Left lung (tissue), 10 donors: Measurements from ENCODE around the gene SLX4IP. TPM values are rescaled to one million over a fixed set of nuclear protein-coding genes. Genes with fewer than 3 reads are reported as not detected.

Experiments used
- ATAC-seq: fragments of 200-7000 bp; cut with Tn5 transposase; one replicate; pipeline ENCODE4 v1.9.1; 2020; ENCODE audit warnings: moderate library complexity
- DNase-seq, 4 donors: peaks; one replicate each; pipeline ENCODE4 v3.0.0-alpha.2; 2013 to 2020
- H3K27ac ChIP-seq, 2 donors: fragments of 200-600 bp; sonication (generic) in 1 of 2; one replicate each; pipeline versions ENCODE4 v1.5.0 to v1.8.0; 2020 to 2021
- H3K27me3 ChIP-seq, 2 donors: fragments of 200-600 bp; sonication (generic) in 1 of 2; one replicate each; pipeline versions ENCODE4 v1.5.0 to v1.8.0; 2020 to 2021
- H3K36me3 ChIP-seq, 2 donors: fragments of 200-600 bp; sonication (generic) in 1 of 2; one replicate each; pipeline versions ENCODE4 v1.5.0 to v1.8.0; 2020 to 2021
- H3K4me1 ChIP-seq, 2 donors: fragments of 200-600 bp; one replicate each; pipeline ENCODE4 v1.8.0; 2021
- H3K4me3 ChIP-seq, 2 donors: fragments of 200-600 bp; sonication (generic) in 1 of 2; one replicate each; pipeline versions ENCODE4 v1.5.0 to v1.8.0; 2020 to 2021; ENCODE audit warnings: mild to moderate bottlenecking in 1 of 2
- H3K9me3 ChIP-seq, 2 donors: fragments of 200-600 bp; sonication (generic) in 1 of 2; one replicate each; pipeline versions ENCODE4 v1.5.0 to v1.8.0; 2020 to 2021
- CTCF ChIP-seq, 2 donors: fragments of 200-600 bp; sonication (generic) in 1 of 2; IDR thresholded peaks; one replicate each; pipeline versions ENCODE4 v1.5.0 to v1.8.0; 2021; ENCODE audit warnings: antibody characterized with exemption in 2 of 2
- intact Hi-C, 2 donors: fragments of 100-400 bp; cut with DNase I; formaldehyde crosslinking; loops; one replicate each; pipeline versions ENCODE4 v1.11.2 to v1.14.2; 2022
- polyA plus RNA-seq, 6 donors: library from polyadenylated mRNA; unstranded; fragments of 120-200 nt; gene quantifications; one replicate each; pipeline ENCODE4 v1.2.1, GENCODE V29; 2013; ENCODE audit not compliant: insufficient read length in 6 of 6
- total RNA-seq, 2 donors: library from RNA; stranded (reverse); fragmentation: NEBNext Ultra II Directional; extraction: Animal tissue kit (Norgen Biotek cat#: 25700); gene quantifications; one replicate each; pipeline ENCODE4 v1.2.1, GENCODE V29; 2021
- donor health status: DM: no; HTN: yes; CAD: no.
- donor health status: DM: no; HTN: no; CAD: no.

The SLX4IP gene
- total and polyA plus RNA-seq, 8 donors: 6.0 to 12.3 (median 10.3) TPM

DNA sequence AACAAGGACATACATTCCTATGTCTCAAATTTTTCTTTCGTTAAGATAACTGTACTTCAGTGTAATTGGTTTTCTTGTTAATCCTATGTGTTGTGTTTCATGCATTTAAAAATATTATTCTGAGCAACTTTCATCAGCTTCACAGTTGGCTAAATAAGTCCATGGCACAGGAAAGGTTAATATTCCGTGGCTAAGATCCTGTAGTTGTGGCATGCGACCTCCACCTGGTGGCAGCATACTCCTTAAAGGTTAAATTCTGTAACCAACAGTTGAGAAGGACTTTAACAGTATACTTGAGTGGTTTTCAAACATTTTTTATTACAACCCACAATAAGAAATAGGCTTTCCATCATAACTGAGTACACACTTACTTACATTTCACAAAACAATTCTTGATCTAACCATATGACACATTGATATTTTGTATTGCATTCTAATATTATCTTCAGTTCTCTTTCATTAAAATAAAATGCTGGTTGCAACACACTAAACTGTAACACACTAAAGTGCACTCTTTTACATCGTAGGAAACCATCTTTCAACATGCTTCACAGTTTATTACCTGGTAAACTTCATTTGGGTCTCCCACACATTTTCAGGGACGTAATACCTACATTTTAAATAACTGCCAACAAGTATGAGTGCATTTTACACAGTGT, 118.3 kb downstream of the SLX4IP start:
- Histone ChIP-seq H3K27me3 (no peaks in the 10 kb centered on the region), H3K4me1 (peaks cover 0 to 27% of the 10 kb centered on the region in 2 donors), H3K4me3 (no peak overlapping the region), H3K9me3 (no peaks in the 10 kb centered on the region), H3K27ac (no peak overlapping the region), H3K36me3 (no peaks in the 10 kb centered on the region)
- DNase-seq (peak; percentile 43 to 74 (median 50)), ATAC-seq (peak; percentile 91)
- TF ChIP-seq CTCF (IDR thresholded peaks at IDR 0.05): peak; percentile 68 to 69
- intact Hi-C loops: loop anchor here in 1 of 2 donors (10.0 kb wide), 1 partner anchor 101 kb away; no protein-coding TSS in a partner anchor

DNA sequence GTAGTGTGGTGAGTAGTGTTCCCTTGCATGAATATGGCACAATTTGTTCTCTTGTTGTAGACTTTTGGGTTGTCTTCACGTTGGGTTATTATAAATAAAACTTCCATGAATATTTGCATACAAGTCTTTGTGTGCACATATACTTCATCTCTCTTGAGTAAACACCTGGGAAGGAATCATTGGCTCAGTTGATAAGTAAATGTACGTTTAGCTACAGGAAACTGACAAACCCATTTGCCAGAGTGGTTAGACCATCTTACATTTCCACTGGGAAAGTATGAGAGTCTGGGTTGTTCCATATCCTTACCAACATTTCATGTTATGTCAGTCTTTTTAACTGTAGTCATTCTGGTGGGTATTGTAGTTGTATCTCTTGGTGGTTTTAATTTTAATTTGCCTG, 119.2 kb downstream of the SLX4IP start:
- intact Hi-C loops: loop anchor here in 1 of 2 donors (10.0 kb wide), 1 partner anchor 101 kb away; no protein-coding TSS in a partner anchor
- ATAC-seq (no peak), DNase-seq (no peak)
- no peak overlapping the region for H3K27ac ChIP-seq
- peaks cover 0 to 27% of the 10 kb centered on the region in 2 donors for H3K4me1 ChIP-seq
- no peaks in the 10 kb centered on the region for H3K27me3 ChIP-seq
- H3K4me3 ChIP-seq: no peak overlapping the region
- no peak for TF ChIP-seq CTCF (IDR thresholded peaks at IDR 0.05)
- no peaks in the 10 kb centered on the region for H3K36me3 ChIP-seq
- no peaks in the 10 kb centered on the region for H3K9me3 ChIP-seq

DNA sequence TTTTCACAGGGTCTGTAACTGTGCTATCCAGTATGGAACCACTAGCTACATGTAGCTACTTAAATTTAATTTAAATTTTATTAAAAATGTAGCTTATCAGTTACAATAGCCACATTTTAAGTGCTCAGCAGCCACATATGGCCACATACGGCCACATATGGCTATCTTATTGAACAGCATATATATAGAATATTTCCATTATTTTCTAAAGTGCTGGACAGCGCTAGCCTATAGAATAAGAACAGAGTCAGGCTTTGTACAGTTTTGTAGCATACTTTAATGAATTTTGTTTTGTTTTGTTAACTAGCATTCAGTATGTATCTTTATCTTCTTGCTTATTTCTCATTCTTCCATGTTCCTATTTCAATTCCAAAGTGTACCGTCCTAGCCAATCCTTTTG, 120.3 kb downstream of the SLX4IP start:
- no peak for TF ChIP-seq CTCF (IDR thresholded peaks at IDR 0.05)
- DNase-seq (no peak), ATAC-seq (no peak)
- H3K9me3 ChIP-seq: no peaks in the 10 kb centered on the region
- no peaks in the 10 kb centered on the region for H3K36me3 ChIP-seq
- H3K27me3 ChIP-seq: no peaks in the 10 kb centered on the region
- intact Hi-C loops: loop anchor here in 1 of 2 donors (10.0 kb wide), 1 partner anchor 99 kb away; no protein-coding TSS in a partner anchor
- no peak overlapping the region for H3K4me3 ChIP-seq
- no peak overlapping the region for H3K27ac ChIP-seq
- peaks cover 0 to 18% of the 10 kb centered on the region in 2 donors for H3K4me1 ChIP-seq

- DNase-seq: no peak
- no peak for TF ChIP-seq CTCF (IDR thresholded peaks at IDR 0.05)
- Histone ChIP-seq H3K27me3 (no peaks in the 10 kb centered on the region), H3K4me3 (no peak overlapping the region), H3K4me1 (peaks cover 0 to 15% of the 10 kb centered on the region in 2 donors), H3K36me3 (no peaks in the 10 kb centered on the region), H3K9me3 (no peaks in the 10 kb centered on the region), H3K27ac (no peak overlapping the region)
- intact Hi-C loops: loop anchor here in 1 of 2 donors (10.0 kb wide), 1 partner anchor 99 kb away; no protein-coding TSS in a partner anchor
- ATAC-seq: no peak
Observed at GRCh38 chr20:10555865-10556308, 120.8 kb downstream of the SLX4IP start.

DNA sequence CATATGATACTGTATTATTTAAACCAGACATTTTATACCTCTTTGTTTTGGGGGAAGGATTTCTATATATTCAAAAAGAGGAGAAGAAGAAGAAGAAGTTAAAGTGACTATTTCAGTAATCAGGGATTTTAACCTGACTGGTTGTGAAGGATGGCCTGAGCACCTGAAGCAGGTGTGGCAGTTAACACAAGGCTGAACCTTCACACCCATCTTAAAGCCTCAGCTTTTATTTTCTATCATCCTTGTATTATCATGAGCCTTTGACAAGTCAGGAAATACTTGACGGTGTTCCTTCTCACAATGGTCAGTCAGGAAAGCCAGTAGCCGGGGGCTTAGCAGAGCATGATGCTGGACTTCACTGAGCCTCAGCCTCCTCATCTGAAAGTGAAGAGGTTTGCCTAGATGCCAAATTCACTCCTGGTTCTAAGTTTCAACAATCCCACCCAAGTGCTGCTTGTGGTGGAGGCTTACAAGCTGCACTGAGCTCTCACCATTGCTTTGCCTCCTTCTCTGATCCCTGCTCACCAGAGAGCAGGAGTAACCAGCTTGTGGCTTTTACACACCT, 121.5 kb downstream of the SLX4IP start:
- no peak overlapping the region for H3K4me3 ChIP-seq
- H3K9me3 ChIP-seq: no peaks in the 10 kb centered on the region
- H3K36me3 ChIP-seq: no peaks in the 10 kb centered on the region
- no peaks in the 10 kb centered on the region for H3K27me3 ChIP-seq
- no peak for DNase-seq
- H3K27ac ChIP-seq: no peak overlapping the region
- intact Hi-C loops: loop anchor here in 1 of 2 donors (10.0 kb wide), 1 partner anchor 98 kb away; no protein-coding TSS in a partner anchor
- TF ChIP-seq CTCF (IDR thresholded peaks at IDR 0.05): no peak
- ATAC-seq: no peak
- peaks cover 0 to 15% of the 10 kb centered on the region in 2 donors for H3K4me1 ChIP-seq
